Stimulated activated CD8-positive, alpha-beta memory T cell treated with anti-CD3 and anti-CD28 coated beads, Interleukin-7, amount 100 ng/mL, for 1 hour (primary cell): ENCODE measurements around the gene SHISA4.
"Not testable (repeated sequence)": the region's sequence is repeated elsewhere in the genome, so short reads cannot be mapped to it uniquely, and the experiment has no call there.

Experiments used
- DNase-seq, 2 donors: peaks; one replicate each; pipeline ENCODE4 v3.0.0-alpha.2; 2020; ENCODE audit warnings: low read depth in 2 of 2

SHISA4 gene, protein sequence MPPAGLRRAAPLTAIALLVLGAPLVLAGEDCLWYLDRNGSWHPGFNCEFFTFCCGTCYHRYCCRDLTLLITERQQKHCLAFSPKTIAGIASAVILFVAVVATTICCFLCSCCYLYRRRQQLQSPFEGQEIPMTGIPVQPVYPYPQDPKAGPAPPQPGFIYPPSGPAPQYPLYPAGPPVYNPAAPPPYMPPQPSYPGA

DNA sequence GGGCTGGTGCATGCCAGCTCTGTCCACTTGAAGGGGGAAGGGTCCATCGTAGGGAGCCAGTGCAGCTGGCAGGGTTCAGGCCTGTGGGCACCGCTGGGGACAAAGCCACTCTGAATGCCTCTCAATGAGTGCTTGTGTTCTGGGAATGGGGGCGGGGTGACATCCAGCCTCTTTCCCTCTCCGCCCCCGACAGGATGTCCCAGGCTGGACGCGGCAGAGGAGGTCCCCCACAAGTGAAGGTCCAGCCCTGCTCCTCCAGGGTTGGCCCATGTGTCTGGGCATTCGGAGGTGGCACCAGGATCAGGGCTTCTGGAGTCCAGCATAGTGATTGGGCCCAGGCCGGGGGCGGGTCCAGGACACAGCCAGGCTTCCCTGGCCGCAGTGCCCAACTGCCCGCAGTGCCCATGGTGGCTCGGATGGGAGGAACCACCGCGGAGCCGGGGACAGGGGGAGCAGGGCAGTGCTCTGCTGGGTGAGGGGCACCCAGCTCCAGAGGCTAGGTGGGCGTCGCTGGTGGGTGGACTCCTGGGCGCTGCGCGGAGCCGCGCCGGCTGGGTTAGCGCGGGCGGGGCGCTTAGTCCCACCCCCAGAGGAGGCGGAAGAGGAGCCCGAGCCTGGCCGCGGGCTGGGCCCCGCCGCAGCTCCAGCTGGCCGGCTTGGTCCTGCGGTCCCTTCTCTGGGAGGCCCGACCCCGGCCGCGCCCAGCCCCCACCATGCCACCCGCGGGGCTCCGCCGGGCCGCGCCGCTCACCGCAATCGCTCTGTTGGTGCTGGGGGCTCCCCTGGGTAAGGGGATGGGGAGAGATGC lies at the start of gene SHISA4:
Gene SHISA4, plus strand, starts transcription at position 617 of the 808 bp plus-strand sequence. Its CDS starts 97 bp downstream, at position 714.
- DNase-seq: no peak

DNA sequence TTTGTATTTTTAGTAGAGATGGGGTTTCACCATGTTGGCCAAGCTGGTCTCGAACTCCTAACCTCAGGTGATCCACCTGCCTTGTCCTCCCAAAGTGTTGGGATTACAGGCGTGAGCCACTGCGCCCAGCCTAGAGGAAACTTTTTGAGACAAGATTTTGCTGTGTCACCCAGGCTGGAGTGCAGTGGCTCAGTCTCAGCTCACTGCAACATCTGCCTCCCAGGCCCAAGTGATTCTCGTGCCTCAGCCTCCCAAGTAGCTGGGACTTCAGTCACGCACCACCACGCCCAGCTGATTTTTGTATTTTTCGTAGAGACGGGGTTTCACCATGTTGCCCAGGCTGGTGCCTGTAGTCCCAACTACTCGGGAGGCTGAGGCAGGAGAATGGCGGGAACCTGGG lies 49.6 kb upstream of the SHISA4 start:
- not testable (repeated sequence) for DNase-seq

GRCh38 chr1:201840055-201840454 lies 48.6 kb upstream of the SHISA4 start:
- DNase-seq: no peak

DNA sequence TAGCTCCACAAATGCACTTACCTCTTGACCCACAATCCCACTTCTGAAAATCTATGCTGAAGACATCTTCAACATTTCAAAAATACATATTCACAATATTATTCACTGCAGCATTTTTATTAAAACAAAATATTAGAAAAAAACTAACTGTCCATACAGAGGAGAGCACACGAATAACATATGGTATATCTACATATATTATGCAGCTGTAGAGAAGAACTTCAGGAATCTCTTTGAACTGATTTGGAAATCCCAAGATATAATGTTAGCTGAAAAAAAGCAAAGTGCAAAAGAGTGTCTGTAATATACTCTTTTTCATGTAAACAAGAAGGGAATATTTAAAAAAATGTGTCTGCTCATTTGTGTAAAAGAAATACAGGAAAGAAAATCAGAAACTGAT lies 48.2 kb upstream of the SHISA4 start:
- DNase-seq: no peak

GRCh38 chr1:201841265-201841912 lies 47.3 kb upstream of the SHISA4 start:
- no peak for DNase-seq

GRCh38 chr1:201842472-201843027 lies 46.1 kb upstream of the SHISA4 start:
- DNase-seq: no peak

GRCh38 chr1:201845331-201846083 lies 43.2 kb upstream of the SHISA4 start:
- no peak for DNase-seq

DNA sequence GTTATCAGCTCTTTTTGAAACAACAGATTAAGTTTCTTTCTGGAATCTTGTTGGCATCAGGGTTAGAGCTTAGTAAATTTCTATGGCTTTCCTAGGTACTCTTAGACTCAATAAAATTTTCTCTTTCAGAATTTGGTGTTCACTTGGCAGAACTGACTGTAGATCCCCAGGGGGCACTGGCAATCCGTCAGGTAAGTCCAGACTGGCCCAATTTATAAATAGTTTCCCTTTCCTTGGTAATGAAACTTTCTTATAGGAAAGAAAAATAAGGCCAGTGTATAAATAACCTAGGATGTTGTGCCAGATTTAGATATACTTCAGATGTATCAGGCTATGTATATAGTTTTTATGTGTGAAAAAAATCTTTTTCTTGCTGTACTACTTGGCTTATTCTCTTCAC lies 41.5 kb upstream of the SHISA4 start:
- no peak for DNase-seq

DNA sequence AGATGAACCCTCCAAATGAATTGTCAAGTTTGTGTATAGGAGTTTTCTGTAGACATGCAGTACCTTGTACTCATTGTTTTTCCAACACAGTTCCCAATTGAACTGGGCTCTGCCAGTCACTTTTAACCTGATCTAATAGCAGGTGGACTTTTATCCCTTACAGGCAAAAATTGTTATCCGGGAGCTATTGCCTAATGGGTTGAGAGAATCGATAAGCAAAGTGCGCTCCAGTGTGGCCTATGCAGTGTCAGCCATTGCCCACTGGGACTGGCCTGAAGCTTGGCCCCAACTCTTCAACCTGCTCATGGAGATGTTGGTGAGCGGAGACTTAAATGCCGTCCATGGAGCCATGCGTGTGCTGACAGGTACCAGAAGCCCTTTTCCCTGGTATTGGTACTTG lies 40.5 kb upstream of the SHISA4 start:
- DNase-seq: no peak

GRCh38 chr1:201849372-201850052 lies 39.2 kb upstream of the SHISA4 start:
- DNase-seq: no peak

DNA sequence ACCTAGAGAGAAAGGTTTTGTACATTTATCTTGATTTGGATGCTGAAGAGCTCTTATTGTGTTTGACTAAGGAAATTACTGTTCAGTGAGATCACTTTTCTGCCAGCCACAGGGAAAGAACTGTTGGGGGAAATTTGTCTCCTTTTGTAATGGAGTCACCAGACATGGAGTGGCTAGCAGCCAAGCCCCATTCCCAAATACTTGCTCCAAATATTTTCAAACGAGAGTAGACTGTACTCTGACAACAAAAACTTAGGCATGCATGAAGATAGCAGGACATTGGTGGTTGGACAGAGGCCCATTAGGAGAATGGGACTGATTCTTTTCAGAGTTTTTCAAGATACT lies 38.7 kb upstream of the SHISA4 start:
- DNase-seq: no peak

DNA sequence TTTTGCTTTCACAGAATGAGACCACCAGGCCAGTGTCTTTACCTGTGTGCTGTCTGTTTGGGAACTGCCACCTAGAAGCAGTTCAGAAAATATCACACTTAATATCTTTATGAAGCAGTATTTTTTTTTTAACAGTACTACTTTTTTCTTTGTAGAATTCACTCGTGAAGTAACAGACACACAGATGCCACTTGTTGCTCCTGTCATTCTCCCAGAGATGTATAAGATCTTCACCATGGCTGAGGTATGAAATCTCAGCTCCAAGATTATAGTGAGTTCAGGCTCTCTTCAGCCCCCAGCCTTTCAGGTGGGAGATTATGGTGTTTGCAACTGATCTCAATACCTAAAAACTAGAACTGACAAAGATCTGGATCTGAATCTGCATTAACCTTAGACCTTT lies 36.7 kb upstream of the SHISA4 start:
- DNase-seq: no peak

- DNase-seq: not testable (repeated sequence)
Measured at GRCh38 chr1:201856722-201857121, 32.0 kb upstream of the SHISA4 start.

- DNase-seq: no peak
Measured at GRCh38 chr1:201859424-201859823, 29.3 kb upstream of the SHISA4 start.

DNA sequence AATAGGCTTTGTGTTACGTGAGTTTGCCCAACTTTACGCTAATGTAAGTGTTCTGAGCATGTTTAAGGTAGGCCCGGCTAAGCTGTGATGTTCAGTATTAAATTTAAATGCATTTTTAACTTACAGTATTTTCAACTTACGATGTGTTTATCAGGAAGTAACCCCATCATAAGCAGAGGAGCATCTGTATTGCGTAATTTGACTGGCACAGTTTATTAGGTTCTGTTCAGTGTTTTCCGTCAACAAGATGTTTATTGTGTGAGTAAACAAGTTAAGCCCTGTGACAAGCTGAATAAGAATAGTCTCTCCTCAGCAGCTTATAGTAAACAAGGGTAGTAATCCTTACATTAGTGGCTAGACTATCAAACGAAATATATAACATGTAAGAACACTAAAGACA lies 27.2 kb upstream of the SHISA4 start:
- no peak for DNase-seq

DNA sequence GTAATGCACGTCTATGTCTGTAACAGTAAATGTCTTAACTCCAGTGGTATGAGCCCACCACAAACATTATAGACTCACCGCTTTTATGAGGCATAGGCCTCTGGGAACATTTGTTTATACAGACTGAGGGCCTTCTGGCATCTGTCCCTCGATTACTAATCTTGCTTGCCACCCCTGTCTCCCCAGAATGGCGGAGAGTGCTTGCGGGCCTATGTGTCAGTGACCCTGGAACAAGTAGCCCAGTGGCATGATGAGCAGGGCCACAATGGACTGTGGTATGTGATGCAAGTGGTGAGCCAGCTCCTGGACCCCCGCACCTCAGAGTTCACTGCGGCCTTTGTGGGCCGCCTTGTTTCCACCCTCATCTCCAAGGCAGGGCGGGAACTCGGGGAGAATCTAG lies 18.3 kb upstream of the SHISA4 start:
- DNase-seq: no peak

DNA sequence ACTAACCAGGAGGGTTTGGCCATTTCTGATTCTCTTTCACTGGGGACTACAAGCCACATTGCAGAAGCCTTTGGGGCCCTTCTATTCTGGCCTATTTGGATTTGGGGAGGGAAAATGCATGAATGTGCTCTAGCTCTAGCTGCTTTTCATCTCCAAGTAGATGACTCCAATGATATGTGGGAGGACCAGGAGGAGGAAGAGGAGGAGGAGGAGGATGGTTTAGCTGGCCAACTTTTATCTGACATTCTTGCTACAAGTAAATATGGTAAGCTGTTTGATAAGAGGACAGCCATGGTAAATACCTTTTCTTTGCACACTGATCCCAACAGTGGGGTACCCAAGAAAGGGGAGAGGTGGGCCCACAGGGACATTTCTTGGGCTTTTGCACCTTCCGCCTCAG lies 14.0 kb upstream of the SHISA4 start:
- DNase-seq: no peak

- DNase-seq: no peak
Measured at GRCh38 chr1:201876148-201876818, 12.4 kb upstream of the SHISA4 start.

DNA sequence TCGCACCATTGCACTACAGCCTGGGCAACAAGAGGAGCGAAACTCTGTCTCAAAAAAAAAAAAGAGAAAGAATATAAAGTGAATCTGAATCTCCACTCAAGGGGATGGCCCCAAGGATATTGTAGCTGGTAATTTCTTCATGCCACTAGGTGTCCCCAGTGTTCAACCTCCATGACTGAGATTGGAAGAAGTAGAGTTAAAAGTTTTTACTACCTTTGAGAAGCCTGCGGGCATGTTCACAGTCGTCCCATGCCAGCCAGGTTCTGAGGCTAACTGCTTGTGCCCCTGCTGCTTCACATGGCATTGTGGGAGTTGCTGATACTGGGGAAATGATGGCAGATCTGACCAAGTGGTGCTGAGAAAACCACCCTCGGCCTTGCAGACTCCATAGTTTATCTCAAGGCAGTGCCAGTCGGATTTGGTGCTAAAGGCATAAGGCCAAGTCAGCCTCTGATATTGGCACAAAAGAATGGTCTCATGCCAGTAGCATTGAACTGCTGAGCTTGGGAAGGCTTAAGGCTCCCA lies 10.8 kb upstream of the SHISA4 start:
- no peak for DNase-seq

DNA sequence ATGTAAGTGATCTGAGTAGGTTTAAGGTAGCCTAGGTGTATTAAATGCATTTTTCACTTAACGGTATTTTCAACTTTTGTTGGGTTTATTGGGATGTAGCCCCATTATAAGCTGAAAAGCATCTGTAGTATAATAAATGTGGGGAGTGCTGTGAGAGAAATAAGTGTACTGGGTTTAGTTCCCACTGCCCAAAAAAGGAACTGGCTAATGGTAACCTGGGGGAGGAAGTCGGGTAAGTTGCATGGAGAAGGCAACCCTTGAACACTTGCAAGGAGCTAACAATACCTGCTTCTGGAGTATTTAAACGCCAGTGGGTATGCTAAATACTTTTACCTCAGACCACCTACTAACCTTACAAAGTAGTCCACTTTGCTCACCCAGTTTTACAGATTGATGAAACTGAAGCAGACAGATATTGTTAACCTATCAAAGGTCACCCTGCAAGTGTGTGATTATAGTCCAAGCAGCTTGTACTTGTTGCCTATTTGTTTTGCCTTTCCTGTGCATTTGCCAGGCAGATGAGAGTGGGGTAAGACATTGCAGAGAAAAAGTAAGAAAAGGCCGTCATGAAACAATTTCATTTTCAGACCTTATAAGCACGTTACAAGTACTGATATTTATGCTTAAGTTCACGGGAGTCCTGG lies 7.6 kb upstream of the SHISA4 start:
- DNase-seq: no peak
